Neural cell (in vitro differentiated cells): ENCODE data around the gene PICALM. TPM values are rescaled to one million over a fixed set of nuclear protein-coding genes. Genes with fewer than 3 reads are reported as not detected.
"Not testable (repeated sequence)": the region's sequence is repeated elsewhere in the genome, so short reads cannot be mapped to it uniquely, and the experiment has no call there.

Experiments used
- H2AFZ ChIP-seq: fragments of 200-600, 300-800 bp; sonication (generic), shearing (Covaris generic); 2 replicates; pipeline ENCODE4 v1.6.0; 2014; ENCODE audit warnings: low read depth, mild to moderate bottlenecking, antibody characterized with exemption, low read length, moderate library complexity
- H3F3A ChIP-seq: fragments of 200-600 bp; shearing (Covaris generic); 2 replicates; pipeline ENCODE4 v1.6.1; 2016; ENCODE audit warnings: mild to moderate bottlenecking, moderate library complexity, mixed read lengths, antibody characterized with exemption, low read length; ENCODE audit not compliant: insufficient read depth, poor library complexity, severe bottlenecking
- H3K27ac ChIP-seq: fragments of 200-600, 300-800 bp; sonication (generic), shearing (Covaris generic); 2 replicates; pipeline ENCODE4 v1.5.1; 2014; ENCODE audit warnings: mild to moderate bottlenecking, low read length, moderate library complexity
- H3K27me3 ChIP-seq: fragments of 300-800, 200-600 bp; sonication (generic), shearing (Covaris generic); 2 replicates; pipeline ENCODE4 v1.6.0; 2014; ENCODE audit warnings: mild to moderate bottlenecking, low read depth, low read length, moderate library complexity; ENCODE audit not compliant: insufficient read depth
- H3K36me3 ChIP-seq: fragments of 300-800, 200-600 bp; sonication (generic), shearing (Covaris generic); 2 replicates; pipeline ENCODE4 v1.5.1; 2014; ENCODE audit warnings: mild to moderate bottlenecking, antibody characterized with exemption, low read length, moderate library complexity; ENCODE audit not compliant: insufficient read depth
- H3K4me2 ChIP-seq: fragments of 300-800, 200-600 bp; sonication (generic), shearing (Covaris generic); 2 replicates; pipeline ENCODE4 v1.6.0; 2014; ENCODE audit warnings: mild to moderate bottlenecking, low read length
- H3K4me3 ChIP-seq: fragments of 300-800, 200-600 bp; sonication (generic), shearing (Covaris generic); 2 replicates; pipeline ENCODE4 v1.5.1; 2014; ENCODE audit warnings: mild to moderate bottlenecking, low read length, moderate library complexity
- H3K79me2 ChIP-seq: fragments of 200-600 bp; shearing (Covaris generic); replicated peaks from 2 replicates; pipeline ENCODE4 v1.6.0; 2014; ENCODE audit warnings: mild to moderate bottlenecking, low read length, moderate library complexity; ENCODE audit not compliant: insufficient read depth
- H3K9ac ChIP-seq: fragments of 300-800, 200-600 bp; sonication (generic), shearing (Covaris generic); 2 replicates; pipeline ENCODE4 v1.6.1; 2016; ENCODE audit warnings: mild to moderate bottlenecking, low read length, mixed read lengths
- H3K9me2 ChIP-seq: fragments of 200-600 bp; shearing (Covaris generic); 2 replicates; pipeline ENCODE4 v1.6.1; 2016; ENCODE audit warnings: mild to moderate bottlenecking, low read length, mixed read lengths; ENCODE audit not compliant: insufficient read depth
- H3K9me3 ChIP-seq: fragments of 200-600, 300-800 bp; sonication (generic), shearing (Covaris generic); 2 replicates; pipeline ENCODE4 v1.6.1; 2016; ENCODE audit warnings: mild to moderate bottlenecking, mixed run types, low read length, moderate library complexity, mixed read lengths
- H4K20me1 ChIP-seq: fragments of 200-600 bp; shearing (Covaris generic); 2 replicates; pipeline ENCODE4 v1.6.1; 2016; ENCODE audit warnings: mild to moderate bottlenecking, mixed run types; ENCODE audit not compliant: insufficient read depth
- CTCF ChIP-seq: fragments of 450-650 bp; IDR thresholded peaks from 2 replicates; pipeline ENCODE4 v1.5.1; 2014; ENCODE audit warnings: antibody characterized with exemption, mild to moderate bottlenecking, moderate library complexity; ENCODE audit not compliant: poor library complexity, severe bottlenecking
- EP300 ChIP-seq: fragments of 450-650 bp; conservative IDR thresholded peaks from 2 replicates; pipeline ENCODE4 v1.6.1; 2014; ENCODE audit warnings: antibody characterized with exemption, mild to moderate bottlenecking, moderate library complexity; ENCODE audit not compliant: poor library complexity, severe bottlenecking
- EZH2 ChIP-seq: fragments of 200-600, 300-800 bp; shearing (Covaris generic), sonication (generic); IDR thresholded peaks from 2 replicates; pipeline ENCODE4 v1.6.1; 2014; ENCODE audit warnings: antibody characterized with exemption, low read length, borderline replicate concordance, mild to moderate bottlenecking; ENCODE audit not compliant: insufficient read depth, poor library complexity, severe bottlenecking
- MXI1 ChIP-seq: fragments of 450-650 bp; conservative IDR thresholded peaks from 2 replicates; pipeline ENCODE4 v1.6.1; 2014; ENCODE audit warnings: antibody characterized with exemption, mild to moderate bottlenecking; ENCODE audit not compliant: poor library complexity, severe bottlenecking
- POLR2AphosphoS5 ChIP-seq: IDR thresholded peaks from 2 replicates; pipeline ENCODE4 v1.6.1; 2012
- RAD21 ChIP-seq: fragments of 450-650 bp; conservative IDR thresholded peaks from 2 replicates; pipeline ENCODE4 v1.6.1; 2014; ENCODE audit warnings: antibody characterized with exemption, mild to moderate bottlenecking, moderate library complexity
- SMC3 ChIP-seq: fragments of 450-650 bp; conservative IDR thresholded peaks from 2 replicates; pipeline ENCODE4 v1.6.1; 2014; ENCODE audit warnings: antibody characterized with exemption, mild to moderate bottlenecking, moderate library complexity; ENCODE audit not compliant: poor library complexity
- TAF1 ChIP-seq: IDR thresholded peaks from 2 replicates; pipeline ENCODE4 v1.6.1; 2012; ENCODE audit warnings: low read depth
- polyA plus RNA-seq: library from polyadenylated mRNA; depleted of rRNA; stranded (reverse); fragments of >200 nt; gene quantifications from 2 replicates; pipeline ENCODE4 v1.2.3, GENCODE V29; 2014
- TF ChIP-seq, protein P1 (sequence below): IDR thresholded peaks from 2 replicates; pipeline ENCODE4 v1.6.1; 2012; ENCODE audit warnings: borderline replicate concordance

Gene PICALM
- polyA plus RNA-seq, 1 donor from 2014 or later = 161 TPM

GRCh38 chr11:85955531-85955930 is 113.4 kb downstream of the PICALM start:
- no peaks in the 10 kb centered on the region for H3K9me3 ChIP-seq
- H2AFZ ChIP-seq = no peak overlapping the region
- no peaks in the 10 kb centered on the region for H3K27me3 ChIP-seq
- H3K4me2 ChIP-seq = no peak overlapping the region
- H3K9me2 ChIP-seq = no peaks in the 10 kb centered on the region
- no peak overlapping the region for H3K27ac ChIP-seq
- H3K9ac ChIP-seq = no peak overlapping the region
- H3K4me3 ChIP-seq = no peak overlapping the region
- H3K36me3 ChIP-seq = peaks cover 19% of the 10 kb centered on the region
- no peaks in the 10 kb centered on the region for H3K79me2 ChIP-seq
- H4K20me1 ChIP-seq = no peaks in the 10 kb centered on the region
- H3F3A ChIP-seq = no peaks in the 10 kb centered on the region
- TF ChIP-seq MXI1 (no peak), EP300 (no peak), EZH2 (no peak), RAD21 (no peak), TAF1 (no peak), SMC3 (no peak), POLR2AphosphoS5 (no peak), CTCF (no peak)
- TF ChIP-seq, protein P1, sequence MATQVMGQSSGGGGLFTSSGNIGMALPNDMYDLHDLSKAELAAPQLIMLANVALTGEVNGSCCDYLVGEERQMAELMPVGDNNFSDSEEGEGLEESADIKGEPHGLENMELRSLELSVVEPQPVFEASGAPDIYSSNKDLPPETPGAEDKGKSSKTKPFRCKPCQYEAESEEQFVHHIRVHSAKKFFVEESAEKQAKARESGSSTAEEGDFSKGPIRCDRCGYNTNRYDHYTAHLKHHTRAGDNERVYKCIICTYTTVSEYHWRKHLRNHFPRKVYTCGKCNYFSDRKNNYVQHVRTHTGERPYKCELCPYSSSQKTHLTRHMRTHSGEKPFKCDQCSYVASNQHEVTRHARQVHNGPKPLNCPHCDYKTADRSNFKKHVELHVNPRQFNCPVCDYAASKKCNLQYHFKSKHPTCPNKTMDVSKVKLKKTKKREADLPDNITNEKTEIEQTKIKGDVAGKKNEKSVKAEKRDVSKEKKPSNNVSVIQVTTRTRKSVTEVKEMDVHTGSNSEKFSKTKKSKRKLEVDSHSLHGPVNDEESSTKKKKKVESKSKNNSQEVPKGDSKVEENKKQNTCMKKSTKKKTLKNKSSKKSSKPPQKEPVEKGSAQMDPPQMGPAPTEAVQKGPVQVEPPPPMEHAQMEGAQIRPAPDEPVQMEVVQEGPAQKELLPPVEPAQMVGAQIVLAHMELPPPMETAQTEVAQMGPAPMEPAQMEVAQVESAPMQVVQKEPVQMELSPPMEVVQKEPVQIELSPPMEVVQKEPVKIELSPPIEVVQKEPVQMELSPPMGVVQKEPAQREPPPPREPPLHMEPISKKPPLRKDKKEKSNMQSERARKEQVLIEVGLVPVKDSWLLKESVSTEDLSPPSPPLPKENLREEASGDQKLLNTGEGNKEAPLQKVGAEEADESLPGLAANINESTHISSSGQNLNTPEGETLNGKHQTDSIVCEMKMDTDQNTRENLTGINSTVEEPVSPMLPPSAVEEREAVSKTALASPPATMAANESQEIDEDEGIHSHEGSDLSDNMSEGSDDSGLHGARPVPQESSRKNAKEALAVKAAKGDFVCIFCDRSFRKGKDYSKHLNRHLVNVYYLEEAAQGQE = no peak

DNA sequence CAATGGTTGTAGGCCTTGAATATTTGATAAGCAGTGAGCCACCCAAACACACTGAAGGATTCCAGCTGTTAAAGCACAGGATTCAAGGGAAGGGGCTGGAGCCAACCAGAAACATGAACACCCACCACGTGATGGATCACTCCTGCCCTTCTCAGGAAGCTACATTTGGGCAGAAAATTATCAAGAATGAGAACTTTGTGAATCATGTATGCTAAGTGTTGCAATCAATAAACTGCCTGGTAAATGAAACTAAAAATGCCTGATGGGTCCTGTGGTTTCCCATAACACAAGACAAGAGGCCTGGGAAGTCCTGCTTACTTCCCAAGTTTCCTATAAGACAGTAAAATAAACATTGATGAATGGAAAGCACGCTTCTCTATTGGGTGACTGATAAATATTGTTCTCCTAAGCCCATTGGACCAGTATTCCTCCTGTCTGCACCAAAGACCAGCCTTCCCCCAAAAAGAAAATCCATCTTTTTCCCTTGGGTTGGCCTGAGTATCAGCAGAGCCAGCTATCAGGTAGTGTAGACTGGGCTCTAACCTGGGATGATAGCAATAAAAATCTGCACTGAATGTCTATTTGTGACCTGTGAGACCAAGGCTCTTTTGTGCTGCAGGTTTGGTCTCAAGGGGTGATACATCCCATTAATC is 115.3 kb downstream of the PICALM start:
- Histone ChIP-seq H3K9me3 (no peaks in the 10 kb centered on the region), H4K20me1 (no peaks in the 10 kb centered on the region), H3K27ac (no peak overlapping the region), H3K4me2 (no peak overlapping the region), H3K4me3 (no peak overlapping the region), H3K79me2 (no peaks in the 10 kb centered on the region), H3K9me2 (no peaks in the 10 kb centered on the region), H3K36me3 (peaks cover 10% of the 10 kb centered on the region), H2AFZ (no peak overlapping the region), H3K27me3 (no peaks in the 10 kb centered on the region), H3F3A (no peaks in the 10 kb centered on the region), H3K9ac (no peak overlapping the region)
- TF ChIP-seq TAF1 (no peak), EZH2 (no peak), MXI1 (no peak), EP300 (no peak), POLR2AphosphoS5 (no peak), RAD21 (no peak), CTCF (no peak), SMC3 (no peak)
- TF ChIP-seq, protein P1 = no peak

- H3K36me3 ChIP-seq, H3K9ac ChIP-seq, H3K79me2 ChIP-seq, H3K27ac ChIP-seq, H3K4me3 ChIP-seq, H3F3A ChIP-seq, H3K4me2 ChIP-seq, H4K20me1 ChIP-seq, H3K9me3 ChIP-seq, H3K27me3 ChIP-seq, H2AFZ ChIP-seq, H3K9me2 ChIP-seq: not testable (repeated sequence)
These were observed 116.8 kb downstream of the PICALM start for GRCh38 chr11:85952108-85952485.
